ENCODE data around the gene PBX3. TPM values are rescaled to one million over a fixed set of nuclear protein-coding genes. Genes with fewer than 3 reads are reported as not detected.

Gene PBX3
- total RNA-seq (10 to 100 TPM; 36.3 to 53.6 TPM), polyA plus RNA-seq (ENCODE audit: insufficient read length in 6 of 6) (10 to 100 TPM; 39.6 to 46.0 (median 42.8) TPM)
- long read RNA-seq, donor 1, transcript PBX3-201 (8 exons, 2,755 nt) = major isoform, 5 of 20 reads
- long read RNA-seq, donor 1, partial matches to known transcripts = 8 of 20 reads
- long read RNA-seq, donor 1, other reads (novel, unspliced or antisense) = 0 of 20 reads
- long read RNA-seq, donor 2, partial matches to known transcripts = 7 of 19 reads
- long read RNA-seq, donor 2, other reads (novel, unspliced or antisense) = 0 of 19 reads
- long read RNA-seq, donor 3, partial matches to known transcripts = 0 of 6 reads
- long read RNA-seq, donor 3, other reads (novel, unspliced or antisense) = 0 of 6 reads
- long read RNA-seq, donor 4, partial matches to known transcripts = 5 of 12 reads
- long read RNA-seq, donor 4, other reads (novel, unspliced or antisense) = 6 of 12 reads
- long read RNA-seq, donor 5, partial matches to known transcripts = 5 of 11 reads
- long read RNA-seq, donor 5, other reads (novel, unspliced or antisense) = 0 of 11 reads
- long read RNA-seq, donor 6, partial matches to known transcripts = 6 of 9 reads
- long read RNA-seq, donor 6, other reads (novel, unspliced or antisense) = 0 of 9 reads
- long read RNA-seq, donor 7, partial matches to known transcripts = 0 of 6 reads
- long read RNA-seq, donor 7, other reads (novel, unspliced or antisense) = 0 of 6 reads
- long read RNA-seq, donor 8, partial matches to known transcripts = 0 of 8 reads
- long read RNA-seq, donor 8, other reads (novel, unspliced or antisense) = 0 of 8 reads
- long read RNA-seq, donor 9 = 0 reads
- long read RNA-seq, donor 10, partial matches to known transcripts = 0 of 1 reads
- long read RNA-seq, donor 10, other reads (novel, unspliced or antisense) = 0 of 1 reads
- long read RNA-seq, donor 11, transcript PBX3-202 (8 exons, 1,130 nt) = minor isoform, 6 of 88 reads
- long read RNA-seq, donor 11, transcript PBX3-204 (9 exons, 2,775 nt) = major isoform, 12 of 88 reads
- long read RNA-seq, donor 11, partial matches to known transcripts = 65 of 88 reads
- long read RNA-seq, donor 11, other reads (novel, unspliced or antisense) = 0 of 88 reads
- long read RNA-seq, donor 12, partial matches to known transcripts = 0 of 2 reads
- long read RNA-seq, donor 12, other reads (novel, unspliced or antisense) = 0 of 2 reads

DNA sequence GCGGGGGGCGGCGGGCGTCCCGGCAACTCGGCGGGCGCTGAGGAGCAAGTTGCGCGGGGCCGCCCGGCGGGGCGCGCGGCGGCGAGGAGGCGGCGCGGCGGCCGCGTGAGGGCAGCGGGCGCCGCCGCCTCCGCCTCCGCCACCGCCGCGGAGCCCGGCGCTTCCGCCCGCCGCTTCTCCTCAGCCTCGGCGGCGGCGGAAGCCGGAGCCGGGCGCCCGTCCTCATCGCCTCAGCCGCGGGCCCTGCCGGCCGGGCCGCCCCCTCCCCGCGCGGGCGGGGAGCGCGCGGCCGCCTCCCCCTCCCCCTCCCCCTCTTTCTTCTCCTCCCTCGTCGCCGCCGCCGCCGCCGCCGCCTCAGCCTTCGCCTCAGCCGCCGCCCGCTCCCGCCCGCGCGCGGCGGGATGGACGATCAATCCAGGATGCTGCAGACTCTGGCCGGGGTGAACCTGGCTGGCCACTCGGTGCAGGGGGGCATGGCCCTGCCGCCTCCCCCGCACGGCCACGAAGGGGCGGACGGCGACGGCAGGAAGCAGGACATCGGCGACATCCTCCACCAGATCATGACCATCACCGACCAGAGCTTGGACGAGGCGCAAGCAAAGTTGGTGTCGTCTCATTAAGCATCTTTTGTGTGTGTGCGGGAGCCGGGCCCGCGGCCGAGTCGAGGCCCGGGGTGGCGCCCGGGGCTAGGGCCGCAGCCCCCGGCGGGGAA is at the start of gene PBX3:
PBX3 (plus strand) TSS at position 321 of the 712 bp plus-strand sequence.
- peak within 1 kb of the TSS; percentile 87 to 89 for H3K27ac ChIP-seq
- intact Hi-C loops (cut with DNase I) = no loop called here

DNA sequence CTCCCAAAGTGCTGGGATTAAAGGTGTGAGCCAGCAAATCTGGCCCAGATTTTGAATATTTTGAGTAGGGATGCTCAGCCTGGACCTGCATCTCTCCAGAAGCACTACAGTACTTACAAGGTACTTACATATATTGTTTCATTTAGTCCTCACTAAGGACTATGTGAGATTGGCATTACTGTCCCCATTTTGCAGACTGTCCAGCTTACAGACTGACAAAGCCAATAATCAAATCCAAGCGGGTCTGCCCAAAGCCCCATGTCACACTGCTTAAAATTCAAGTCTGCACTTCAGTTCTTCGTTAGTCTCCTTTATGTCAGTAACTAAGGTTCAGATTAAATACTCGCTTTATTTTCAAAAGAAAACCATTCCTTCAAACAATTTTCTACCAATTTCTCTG is 47.3 kb upstream of the PBX3 start:
- Histone ChIP-seq H3K36me3 (no peaks in the 10 kb centered on the region), H3K4me3 (no peak overlapping the region), H3K9me3 (no peaks in the 10 kb centered on the region), H3K4me1 (peaks cover 0 to 10% of the 10 kb centered on the region in 2 donors), H3K27me3 (no peaks in the 10 kb centered on the region), H3K27ac (no peak overlapping the region)
- TF ChIP-seq, protein P1, sequence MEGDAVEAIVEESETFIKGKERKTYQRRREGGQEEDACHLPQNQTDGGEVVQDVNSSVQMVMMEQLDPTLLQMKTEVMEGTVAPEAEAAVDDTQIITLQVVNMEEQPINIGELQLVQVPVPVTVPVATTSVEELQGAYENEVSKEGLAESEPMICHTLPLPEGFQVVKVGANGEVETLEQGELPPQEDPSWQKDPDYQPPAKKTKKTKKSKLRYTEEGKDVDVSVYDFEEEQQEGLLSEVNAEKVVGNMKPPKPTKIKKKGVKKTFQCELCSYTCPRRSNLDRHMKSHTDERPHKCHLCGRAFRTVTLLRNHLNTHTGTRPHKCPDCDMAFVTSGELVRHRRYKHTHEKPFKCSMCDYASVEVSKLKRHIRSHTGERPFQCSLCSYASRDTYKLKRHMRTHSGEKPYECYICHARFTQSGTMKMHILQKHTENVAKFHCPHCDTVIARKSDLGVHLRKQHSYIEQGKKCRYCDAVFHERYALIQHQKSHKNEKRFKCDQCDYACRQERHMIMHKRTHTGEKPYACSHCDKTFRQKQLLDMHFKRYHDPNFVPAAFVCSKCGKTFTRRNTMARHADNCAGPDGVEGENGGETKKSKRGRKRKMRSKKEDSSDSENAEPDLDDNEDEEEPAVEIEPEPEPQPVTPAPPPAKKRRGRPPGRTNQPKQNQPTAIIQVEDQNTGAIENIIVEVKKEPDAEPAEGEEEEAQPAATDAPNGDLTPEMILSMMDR (IDR thresholded peaks at IDR 0.05) = no peak
- intact Hi-C loops (cut with DNase I) = no loop called here
- no peak for ATAC-seq
- DNase-seq = no peak

More for the DNA sequence above, at the start of gene PBX3:
- Histone ChIP-seq H3K36me3 (no peaks in the 10 kb centered on the region), H3K27me3 (no peaks in the 10 kb centered on the region), H3K4me1 (peaks cover 13 to 36% of the 10 kb centered on the region in 2 donors), H3K9me3 (no peaks in the 10 kb centered on the region), H3K4me3 (peak within 1 kb of the TSS; percentile 82 to 93)
- DNase-seq = peak; percentile 51 to 92 (median 60)
- TF ChIP-seq, protein P1 (IDR thresholded peaks at IDR 0.05) = no peak
- ATAC-seq = peak; percentile 4

DNA sequence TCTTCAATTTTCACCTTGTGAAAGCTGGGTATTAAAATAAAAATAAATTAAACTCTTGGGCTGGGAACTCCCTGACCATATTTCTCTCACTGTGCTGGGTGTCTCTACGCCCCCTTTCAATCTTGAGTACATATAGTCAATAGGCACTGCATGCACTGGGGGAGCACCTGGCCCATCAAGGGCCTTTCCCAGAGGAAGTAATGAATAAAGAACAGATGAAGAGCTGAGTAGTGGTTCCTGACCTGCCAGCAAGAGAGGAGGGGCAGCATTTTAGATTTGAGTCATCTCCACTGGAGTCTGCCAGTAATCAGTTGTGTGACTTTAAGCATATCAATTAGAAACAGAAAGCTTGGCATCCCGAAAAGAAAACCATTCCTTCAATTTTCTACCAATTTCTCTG is 46.4 kb upstream of the PBX3 start:
- TF ChIP-seq, protein P1 (IDR thresholded peaks at IDR 0.05) = no peak
- no peak overlapping the region for H3K4me3 ChIP-seq
- intact Hi-C loops (cut with DNase I) = no loop called here
- H3K36me3 ChIP-seq = no peaks in the 10 kb centered on the region
- no peaks in the 10 kb centered on the region for H3K9me3 ChIP-seq
- DNase-seq (no peak), ATAC-seq (no peak)
- no peak overlapping the region for H3K27ac ChIP-seq
- no peaks in the 10 kb centered on the region for H3K27me3 ChIP-seq
- H3K4me1 ChIP-seq = peaks cover 0 to 13% of the 10 kb centered on the region in 2 donors

DNA sequence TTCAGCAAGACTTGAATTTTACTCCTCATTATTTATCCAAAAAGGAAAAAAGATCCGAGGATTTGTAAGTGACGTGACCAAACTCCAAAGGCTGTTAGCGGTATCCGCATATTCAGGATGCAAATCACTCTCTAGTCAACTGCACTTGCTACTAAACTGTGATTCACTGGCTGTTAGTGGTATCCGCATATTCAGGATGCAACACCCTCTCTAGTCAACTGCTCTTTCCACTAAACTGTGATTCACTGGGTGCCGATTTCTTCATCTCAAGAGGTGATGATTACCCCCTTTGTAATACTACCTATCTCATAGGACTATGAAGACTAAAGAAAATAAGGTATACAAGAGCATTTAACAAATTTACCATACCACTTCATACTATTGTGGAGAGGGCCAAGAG is 45.8 kb upstream of the PBX3 start:
- H3K4me3 ChIP-seq = no peak overlapping the region
- no peak overlapping the region for H3K27ac ChIP-seq
- DNase-seq (no peak), ATAC-seq (no peak)
- no peaks in the 10 kb centered on the region for H3K36me3 ChIP-seq
- intact Hi-C loops (cut with DNase I) = no loop called here
- H3K9me3 ChIP-seq = no peaks in the 10 kb centered on the region
- TF ChIP-seq, protein P1 (IDR thresholded peaks at IDR 0.05) = no peak
- H3K4me1 ChIP-seq = peaks cover 5 to 15% of the 10 kb centered on the region in 2 donors
- H3K27me3 ChIP-seq = no peaks in the 10 kb centered on the region

All from left lung (tissue), 14 donors.